ENCODE measurements around the gene INPP4A.

Gene INPP4A

DNA sequence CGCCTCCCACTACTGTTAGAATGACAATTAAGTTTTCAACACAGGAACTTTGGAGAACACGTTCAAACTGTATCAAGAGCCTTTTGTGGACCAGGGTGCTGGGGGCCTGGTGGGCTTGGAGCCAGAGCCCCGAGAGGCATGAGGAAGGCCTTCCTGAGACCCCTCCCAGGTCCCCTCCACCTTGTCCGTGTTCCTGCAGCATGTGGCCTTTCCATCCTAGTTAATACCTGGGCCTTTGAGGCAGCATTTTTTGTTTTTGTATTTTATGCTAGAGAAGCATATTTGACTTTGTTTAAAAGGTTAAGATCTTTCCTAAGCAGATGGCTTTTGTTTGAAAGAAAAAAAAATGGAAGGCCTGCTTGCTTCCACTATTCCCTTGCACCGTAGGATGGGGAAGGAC is 68.0 kb downstream of the INPP4A start (continued):
- TF ChIP-seq POU6F1 (CRISPR knock-in tag; IDR thresholded peaks at IDR 0.05; ENCODE audit: borderline replicate concordance, low read depth) (no peak), PPARA (CRISPR knock-in tag; IDR thresholded peaks at IDR 0.05; ENCODE audit: borderline replicate concordance) (no peak), ZC3H10 (CRISPR knock-in tag; IDR thresholded peaks at IDR 0.05) (no peak)

- TF ChIP-seq RARB (CRISPR knock-in tag; IDR thresholded peaks at IDR 0.05) (no peak), ESRRG (CRISPR knock-in tag; IDR thresholded peaks at IDR 0.05) (no peak), CSRNP3 (CRISPR knock-in tag; IDR thresholded peaks at IDR 0.05) (no peak), SNAI2 (CRISPR knock-in tag; IDR thresholded peaks at IDR 0.05) (no peak), PPARA (CRISPR knock-in tag; IDR thresholded peaks at IDR 0.05; ENCODE audit: borderline replicate concordance) (no peak), POU6F1 (CRISPR knock-in tag; IDR thresholded peaks at IDR 0.05; ENCODE audit: borderline replicate concordance, low read depth) (no peak), ZNF565 (CRISPR knock-in tag; conservative IDR thresholded peaks at IDR 0.05; ENCODE audit: low read depth) (no peak), ZNF8 (CRISPR knock-in tag; IDR thresholded peaks at IDR 0.05) (no peak), ZFP3 (CRISPR knock-in tag; IDR thresholded peaks at IDR 0.05) (no peak), ZNF70 (CRISPR knock-in tag; IDR thresholded peaks at IDR 0.05) (no peak), OSR1 (CRISPR knock-in tag; IDR thresholded peaks at IDR 0.05) (no peak), ARNTL (CRISPR knock-in tag; IDR thresholded peaks at IDR 0.05; ENCODE audit: borderline replicate concordance, low read depth) (no peak)
- TF ChIP-seq, protein P1, sequence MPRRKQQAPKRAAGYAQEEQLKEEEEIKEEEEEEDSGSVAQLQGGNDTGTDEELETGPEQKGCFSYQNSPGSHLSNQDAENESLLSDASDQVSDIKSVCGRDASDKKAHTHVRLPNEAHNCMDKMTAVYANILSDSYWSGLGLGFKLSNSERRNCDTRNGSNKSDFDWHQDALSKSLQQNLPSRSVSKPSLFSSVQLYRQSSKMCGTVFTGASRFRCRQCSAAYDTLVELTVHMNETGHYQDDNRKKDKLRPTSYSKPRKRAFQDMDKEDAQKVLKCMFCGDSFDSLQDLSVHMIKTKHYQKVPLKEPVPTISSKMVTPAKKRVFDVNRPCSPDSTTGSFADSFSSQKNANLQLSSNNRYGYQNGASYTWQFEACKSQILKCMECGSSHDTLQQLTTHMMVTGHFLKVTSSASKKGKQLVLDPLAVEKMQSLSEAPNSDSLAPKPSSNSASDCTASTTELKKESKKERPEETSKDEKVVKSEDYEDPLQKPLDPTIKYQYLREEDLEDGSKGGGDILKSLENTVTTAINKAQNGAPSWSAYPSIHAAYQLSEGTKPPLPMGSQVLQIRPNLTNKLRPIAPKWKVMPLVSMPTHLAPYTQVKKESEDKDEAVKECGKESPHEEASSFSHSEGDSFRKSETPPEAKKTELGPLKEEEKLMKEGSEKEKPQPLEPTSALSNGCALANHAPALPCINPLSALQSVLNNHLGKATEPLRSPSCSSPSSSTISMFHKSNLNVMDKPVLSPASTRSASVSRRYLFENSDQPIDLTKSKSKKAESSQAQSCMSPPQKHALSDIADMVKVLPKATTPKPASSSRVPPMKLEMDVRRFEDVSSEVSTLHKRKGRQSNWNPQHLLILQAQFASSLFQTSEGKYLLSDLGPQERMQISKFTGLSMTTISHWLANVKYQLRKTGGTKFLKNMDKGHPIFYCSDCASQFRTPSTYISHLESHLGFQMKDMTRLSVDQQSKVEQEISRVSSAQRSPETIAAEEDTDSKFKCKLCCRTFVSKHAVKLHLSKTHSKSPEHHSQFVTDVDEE (CRISPR knock-in tag; IDR thresholded peaks at IDR 0.05), result no peak
- TF ChIP-seq, protein P2, sequence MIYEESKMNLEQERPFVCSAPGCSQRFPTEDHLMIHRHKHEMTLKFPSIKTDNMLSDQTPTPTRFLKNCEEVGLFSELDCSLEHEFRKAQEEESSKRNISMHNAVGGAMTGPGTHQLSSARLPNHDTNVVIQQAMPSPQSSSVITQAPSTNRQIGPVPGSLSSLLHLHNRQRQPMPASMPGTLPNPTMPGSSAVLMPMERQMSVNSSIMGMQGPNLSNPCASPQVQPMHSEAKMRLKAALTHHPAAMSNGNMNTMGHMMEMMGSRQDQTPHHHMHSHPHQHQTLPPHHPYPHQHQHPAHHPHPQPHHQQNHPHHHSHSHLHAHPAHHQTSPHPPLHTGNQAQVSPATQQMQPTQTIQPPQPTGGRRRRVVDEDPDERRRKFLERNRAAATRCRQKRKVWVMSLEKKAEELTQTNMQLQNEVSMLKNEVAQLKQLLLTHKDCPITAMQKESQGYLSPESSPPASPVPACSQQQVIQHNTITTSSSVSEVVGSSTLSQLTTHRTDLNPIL (CRISPR knock-in tag; IDR thresholded peaks at IDR 0.05; ENCODE audit: low read depth), result no peak
- ATAC-seq, result no peak
These were observed 69.5 kb downstream of the INPP4A start for GRCh38 chr2:98514096-98514639.

- ATAC-seq, result peak; percentile 52
- TF ChIP-seq ISL1 (CRISPR knock-in tag; IDR thresholded peaks at IDR 0.05), result no peak
- no peak for TF ChIP-seq PPARA (CRISPR knock-in tag; IDR thresholded peaks at IDR 0.05; ENCODE audit: borderline replicate concordance)
- TF ChIP-seq, protein P3, sequence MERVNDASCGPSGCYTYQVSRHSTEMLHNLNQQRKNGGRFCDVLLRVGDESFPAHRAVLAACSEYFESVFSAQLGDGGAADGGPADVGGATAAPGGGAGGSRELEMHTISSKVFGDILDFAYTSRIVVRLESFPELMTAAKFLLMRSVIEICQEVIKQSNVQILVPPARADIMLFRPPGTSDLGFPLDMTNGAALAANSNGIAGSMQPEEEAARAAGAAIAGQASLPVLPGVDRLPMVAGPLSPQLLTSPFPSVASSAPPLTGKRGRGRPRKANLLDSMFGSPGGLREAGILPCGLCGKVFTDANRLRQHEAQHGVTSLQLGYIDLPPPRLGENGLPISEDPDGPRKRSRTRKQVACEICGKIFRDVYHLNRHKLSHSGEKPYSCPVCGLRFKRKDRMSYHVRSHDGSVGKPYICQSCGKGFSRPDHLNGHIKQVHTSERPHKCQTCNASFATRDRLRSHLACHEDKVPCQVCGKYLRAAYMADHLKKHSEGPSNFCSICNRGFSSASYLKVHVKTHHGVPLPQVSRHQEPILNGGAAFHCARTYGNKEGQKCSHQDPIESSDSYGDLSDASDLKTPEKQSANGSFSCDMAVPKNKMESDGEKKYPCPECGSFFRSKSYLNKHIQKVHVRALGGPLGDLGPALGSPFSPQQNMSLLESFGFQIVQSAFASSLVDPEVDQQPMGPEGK (CRISPR knock-in tag; IDR thresholded peaks at IDR 0.05; ENCODE audit: borderline replicate concordance), result no peak
- TF ChIP-seq ZFP3 (CRISPR knock-in tag; IDR thresholded peaks at IDR 0.05), result no peak
- TF ChIP-seq SNAI2 (CRISPR knock-in tag; IDR thresholded peaks at IDR 0.05), result no peak
- TF ChIP-seq OSR1 (CRISPR knock-in tag; IDR thresholded peaks at IDR 0.05), result no peak
- TF ChIP-seq CSRNP3 (CRISPR knock-in tag; IDR thresholded peaks at IDR 0.05), result no peak
- TF ChIP-seq, protein P2 (CRISPR knock-in tag; IDR thresholded peaks at IDR 0.05; ENCODE audit: low read depth), result no peak
- TF ChIP-seq, protein P1 (CRISPR knock-in tag; IDR thresholded peaks at IDR 0.05), result no peak
- no peak for TF ChIP-seq RARB (CRISPR knock-in tag; IDR thresholded peaks at IDR 0.05)
- TF ChIP-seq ZFP30 (CRISPR knock-in tag; IDR thresholded peaks at IDR 0.05), result no peak
- no peak for TF ChIP-seq ZNF565 (CRISPR knock-in tag; conservative IDR thresholded peaks at IDR 0.05; ENCODE audit: low read depth)
- TF ChIP-seq ZNF8 (CRISPR knock-in tag; IDR thresholded peaks at IDR 0.05), result no peak
- no peak for TF ChIP-seq ESRRG (CRISPR knock-in tag; IDR thresholded peaks at IDR 0.05)
- no peak for TF ChIP-seq TOX (CRISPR knock-in tag; IDR thresholded peaks at IDR 0.05; ENCODE audit: borderline replicate concordance)
These were observed 70.2 kb downstream of the INPP4A start for GRCh38 chr2:98514879-98515249.

Data from SK-N-SH treated with all-trans-retinoic acid at 6 μM for 48 hours (cell line).